ENCODE measurements around the gene RHOV. TPM values are rescaled to one million over a fixed set of nuclear protein-coding genes. Genes with fewer than 3 reads are reported as not detected.

RHOV gene
- total RNA-seq, 1 experiment from 2014 or later: 6.0 TPM

DNA sequence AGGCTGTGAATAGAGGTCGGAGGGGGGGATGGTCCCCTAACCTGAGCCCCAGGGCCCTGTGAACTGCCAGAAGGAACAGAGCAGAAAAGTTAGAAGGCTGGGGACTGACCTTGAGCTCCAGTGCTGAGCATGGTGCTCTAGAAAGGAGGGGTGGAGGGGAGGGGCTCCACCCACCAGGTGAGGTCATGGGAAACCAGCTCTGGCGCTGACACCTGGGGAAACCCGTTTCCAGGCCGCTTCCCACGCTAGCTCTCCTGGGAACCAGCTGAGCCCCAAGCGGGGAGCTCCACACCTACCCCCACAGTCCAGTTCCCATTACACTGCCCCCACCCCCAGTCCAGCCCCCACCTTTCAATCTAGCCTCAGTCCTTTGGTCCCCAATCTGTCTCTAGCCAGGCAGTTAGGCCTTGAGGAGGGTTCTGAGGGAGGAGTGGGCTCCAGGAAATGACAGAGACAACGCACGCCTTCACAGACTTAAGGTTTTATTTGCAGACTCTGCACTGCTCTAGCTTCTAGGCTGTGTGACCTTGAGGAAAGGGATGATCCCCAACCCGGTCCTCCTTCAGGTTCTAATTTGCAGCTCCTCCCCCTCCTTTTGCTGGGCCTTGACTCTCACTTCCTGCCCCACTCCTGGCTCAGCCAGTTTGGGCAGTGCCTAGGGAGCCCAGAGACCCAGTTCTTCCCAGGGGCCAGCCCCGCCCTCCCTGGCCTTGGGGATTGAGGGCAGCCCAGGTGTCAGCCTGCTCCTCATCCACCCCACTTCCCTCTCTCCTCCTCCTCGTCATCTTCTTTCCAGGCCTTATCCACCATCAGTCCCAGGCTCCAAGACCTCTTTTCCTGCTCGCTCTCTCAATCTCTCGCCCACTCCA is 2.1 kb downstream of the RHOV start:
- H3K27me3 ChIP-seq (ENCODE audit: insufficient read depth, low read length): no peaks in the 10 kb centered on the region
- peak overlapping the region; percentile 93; the same call in 1 of the 2 replicates for H3K4me2 ChIP-seq (ENCODE audit: low read length)
- intact Hi-C loops (cut with micrococcal nuclease): no loop called here
- no peak overlapping the region for H3K9ac ChIP-seq (ENCODE audit: low read length)
- ChIA-PET POLR2A (interaction anchor here (0.9 to 2.9 kb wide), 5 partner anchors 10 to 90 kb away, joined by 3 to 18 read pairs (median 4); partner anchors contain the start of gene VPS18), CTCF (interaction anchor here (1.3 to 5.7 kb wide), 5 partner anchors 11 to 314 kb away, joined by 4 to 94 read pairs (median 9); partner anchors contain the start of gene VPS18), RAD21 (ENCODE audit: low non-redundant PET in 1 of 2, low total read pairs in 2 of 2, uncharacterized antibody in 2 of 2, unreplicated experiment in 2 of 2) (interaction anchor here in 1 of 2 experiments (2.3 kb wide), 1 partner anchor 14 kb away, joined by 13 read pairs; no protein-coding TSS in a partner anchor)
- ATAC-seq: no peak
- no peaks in the 10 kb centered on the region for H3K36me3 ChIP-seq (ENCODE audit: control insufficient read depth in 1 of 2, insufficient read depth in 2 of 2, low read length in 2 of 2)
- no peak overlapping the region for H2AFZ ChIP-seq (ENCODE audit: low read depth, low read length, poor library complexity, severe bottlenecking)
- TF ChIP-seq ZNF274 (IDR thresholded peaks at IDR 0.05; ENCODE audit: low read depth, low read length): no peak
- TF ChIP-seq JUND (IDR thresholded peaks at IDR 0.05): 0 out of 2 replicates have a peak, but pooled peaks have one; percentile 13
- peak; percentile 12; the same call in 1 of the 2 replicates for TF ChIP-seq POLR2AphosphoS5 (IDR thresholded peaks at IDR 0.05; ENCODE audit: low read depth, low read length)
- 0 out of 2 replicates have a peak, but pooled peaks have one; percentile 14 for TF ChIP-seq SP1 (IDR thresholded peaks at IDR 0.05; ENCODE audit: low read depth)
- TF ChIP-seq, protein P1, sequence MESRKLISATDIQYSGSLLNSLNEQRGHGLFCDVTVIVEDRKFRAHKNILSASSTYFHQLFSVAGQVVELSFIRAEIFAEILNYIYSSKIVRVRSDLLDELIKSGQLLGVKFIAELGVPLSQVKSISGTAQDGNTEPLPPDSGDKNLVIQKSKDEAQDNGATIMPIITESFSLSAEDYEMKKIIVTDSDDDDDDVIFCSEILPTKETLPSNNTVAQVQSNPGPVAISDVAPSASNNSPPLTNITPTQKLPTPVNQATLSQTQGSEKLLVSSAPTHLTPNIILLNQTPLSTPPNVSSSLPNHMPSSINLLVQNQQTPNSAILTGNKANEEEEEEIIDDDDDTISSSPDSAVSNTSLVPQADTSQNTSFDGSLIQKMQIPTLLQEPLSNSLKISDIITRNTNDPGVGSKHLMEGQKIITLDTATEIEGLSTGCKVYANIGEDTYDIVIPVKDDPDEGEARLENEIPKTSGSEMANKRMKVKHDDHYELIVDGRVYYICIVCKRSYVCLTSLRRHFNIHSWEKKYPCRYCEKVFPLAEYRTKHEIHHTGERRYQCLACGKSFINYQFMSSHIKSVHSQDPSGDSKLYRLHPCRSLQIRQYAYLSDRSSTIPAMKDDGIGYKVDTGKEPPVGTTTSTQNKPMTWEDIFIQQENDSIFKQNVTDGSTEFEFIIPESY (IDR thresholded peaks at IDR 0.05; ENCODE audit: extremely low read depth, insufficient replicate concordance, low read length): no peak
- no peak for TF ChIP-seq ZFX (IDR thresholded peaks at IDR 0.05)
- TF ChIP-seq, protein P2, sequence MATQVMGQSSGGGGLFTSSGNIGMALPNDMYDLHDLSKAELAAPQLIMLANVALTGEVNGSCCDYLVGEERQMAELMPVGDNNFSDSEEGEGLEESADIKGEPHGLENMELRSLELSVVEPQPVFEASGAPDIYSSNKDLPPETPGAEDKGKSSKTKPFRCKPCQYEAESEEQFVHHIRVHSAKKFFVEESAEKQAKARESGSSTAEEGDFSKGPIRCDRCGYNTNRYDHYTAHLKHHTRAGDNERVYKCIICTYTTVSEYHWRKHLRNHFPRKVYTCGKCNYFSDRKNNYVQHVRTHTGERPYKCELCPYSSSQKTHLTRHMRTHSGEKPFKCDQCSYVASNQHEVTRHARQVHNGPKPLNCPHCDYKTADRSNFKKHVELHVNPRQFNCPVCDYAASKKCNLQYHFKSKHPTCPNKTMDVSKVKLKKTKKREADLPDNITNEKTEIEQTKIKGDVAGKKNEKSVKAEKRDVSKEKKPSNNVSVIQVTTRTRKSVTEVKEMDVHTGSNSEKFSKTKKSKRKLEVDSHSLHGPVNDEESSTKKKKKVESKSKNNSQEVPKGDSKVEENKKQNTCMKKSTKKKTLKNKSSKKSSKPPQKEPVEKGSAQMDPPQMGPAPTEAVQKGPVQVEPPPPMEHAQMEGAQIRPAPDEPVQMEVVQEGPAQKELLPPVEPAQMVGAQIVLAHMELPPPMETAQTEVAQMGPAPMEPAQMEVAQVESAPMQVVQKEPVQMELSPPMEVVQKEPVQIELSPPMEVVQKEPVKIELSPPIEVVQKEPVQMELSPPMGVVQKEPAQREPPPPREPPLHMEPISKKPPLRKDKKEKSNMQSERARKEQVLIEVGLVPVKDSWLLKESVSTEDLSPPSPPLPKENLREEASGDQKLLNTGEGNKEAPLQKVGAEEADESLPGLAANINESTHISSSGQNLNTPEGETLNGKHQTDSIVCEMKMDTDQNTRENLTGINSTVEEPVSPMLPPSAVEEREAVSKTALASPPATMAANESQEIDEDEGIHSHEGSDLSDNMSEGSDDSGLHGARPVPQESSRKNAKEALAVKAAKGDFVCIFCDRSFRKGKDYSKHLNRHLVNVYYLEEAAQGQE (IDR thresholded peaks at IDR 0.05; ENCODE audit: low read depth): no peak
- TF ChIP-seq RAD21 (IDR thresholded peaks at IDR 0.05; ENCODE audit: low read depth): no peak
- BruUV-seq (replicated peaks): no TSS peak
- no peak overlapping the region for H3K4me3 ChIP-seq (replicated peaks in 1 of 2; ENCODE audit: low read depth in 1 of 2, low read length in 2 of 2)
- H3K79me2 ChIP-seq (ENCODE audit: insufficient read depth, low read length): no peaks in the 10 kb centered on the region
- no peaks in the 10 kb centered on the region for H4K20me1 ChIP-seq (ENCODE audit: insufficient read depth)
- DNase-seq (ENCODE audit: low read depth, low spot score): no peak
- H3K9me2 ChIP-seq (ENCODE audit: insufficient read depth): no peaks in the 10 kb centered on the region
- H3K9me3 ChIP-seq (ENCODE audit: control insufficient read depth in 1 of 2, insufficient read depth in 1 of 2, low read depth in 1 of 2, low read length in 2 of 2): no peaks in the 10 kb centered on the region
- peak overlapping the region; percentile 5; the same call in 1 of the 2 replicates for H3K27ac ChIP-seq (ENCODE audit: low read depth, low read length)
- peaks cover 30 to 40% of the 10 kb centered on the region in 2 experiments for H3K4me1 ChIP-seq (ENCODE audit: control insufficient read depth in 1 of 2, insufficient read depth in 2 of 2, low read length in 2 of 2)
